ENCODE measurements around the gene GPS1. TPM values are rescaled to one million over a fixed set of nuclear protein-coding genes. Genes with fewer than 3 reads are reported as not detected.

GPS1 gene
- total RNA-seq, 3 donors from 2014 or later, result 68.8 to 95.4 (median 94.4) TPM

DNA sequence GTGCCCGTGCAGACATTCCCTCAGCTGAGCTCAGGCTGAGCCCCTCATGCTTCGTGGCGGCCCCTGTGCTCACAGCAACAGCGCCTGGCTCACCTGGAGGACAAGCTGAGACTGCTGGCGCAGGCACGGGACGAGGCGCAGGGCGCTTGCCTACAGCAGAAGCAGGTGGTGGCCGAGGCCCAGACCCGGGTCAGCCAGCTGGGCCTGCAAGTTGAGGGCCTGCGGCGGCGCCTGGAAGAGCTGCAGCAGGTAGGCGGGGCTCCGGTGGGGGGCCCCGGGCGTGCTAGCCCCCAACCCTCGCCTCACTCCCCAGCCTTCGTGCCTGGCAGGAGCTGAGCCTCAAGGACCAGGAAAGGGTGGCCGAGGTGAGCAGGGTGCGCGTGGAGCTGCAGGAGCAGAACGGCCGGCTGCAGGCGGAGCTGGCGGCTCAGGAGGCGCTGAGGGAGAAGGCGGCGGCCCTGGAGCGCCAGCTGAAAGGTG is 21.7 kb upstream of the GPS1 start:
- H3K27me3 ChIP-seq, result no peaks in the 10 kb centered on the region
- peaks cover 4 to 5% of the 10 kb centered on the region in 2 donors for H3K4me1 ChIP-seq
- H3K27ac ChIP-seq, result no peak overlapping the region
- DNase-seq (ENCODE audit: low spot score in 2 of 2), result no peak
- no peaks in the 10 kb centered on the region for H3K9me3 ChIP-seq
- H3K36me3 ChIP-seq, result no peaks in the 10 kb centered on the region
- peak overlapping the region; percentile 30 to 90 (median 59) for H3K4me3 ChIP-seq
- intact Hi-C loops (cut with DNase I; ENCODE audit: low total_unique reads), result loop anchor here (5.0 to 10.0 kb wide), 2 partner anchors 55 to 122 kb away; no protein-coding TSS in a partner anchor
- TF ChIP-seq POLR2AphosphoS5 (IDR thresholded peaks at IDR 0.05) (no peak), POLR2A (IDR thresholded peaks at IDR 0.05) (no peak)
- TF ChIP-seq, protein P1, sequence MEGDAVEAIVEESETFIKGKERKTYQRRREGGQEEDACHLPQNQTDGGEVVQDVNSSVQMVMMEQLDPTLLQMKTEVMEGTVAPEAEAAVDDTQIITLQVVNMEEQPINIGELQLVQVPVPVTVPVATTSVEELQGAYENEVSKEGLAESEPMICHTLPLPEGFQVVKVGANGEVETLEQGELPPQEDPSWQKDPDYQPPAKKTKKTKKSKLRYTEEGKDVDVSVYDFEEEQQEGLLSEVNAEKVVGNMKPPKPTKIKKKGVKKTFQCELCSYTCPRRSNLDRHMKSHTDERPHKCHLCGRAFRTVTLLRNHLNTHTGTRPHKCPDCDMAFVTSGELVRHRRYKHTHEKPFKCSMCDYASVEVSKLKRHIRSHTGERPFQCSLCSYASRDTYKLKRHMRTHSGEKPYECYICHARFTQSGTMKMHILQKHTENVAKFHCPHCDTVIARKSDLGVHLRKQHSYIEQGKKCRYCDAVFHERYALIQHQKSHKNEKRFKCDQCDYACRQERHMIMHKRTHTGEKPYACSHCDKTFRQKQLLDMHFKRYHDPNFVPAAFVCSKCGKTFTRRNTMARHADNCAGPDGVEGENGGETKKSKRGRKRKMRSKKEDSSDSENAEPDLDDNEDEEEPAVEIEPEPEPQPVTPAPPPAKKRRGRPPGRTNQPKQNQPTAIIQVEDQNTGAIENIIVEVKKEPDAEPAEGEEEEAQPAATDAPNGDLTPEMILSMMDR (IDR thresholded peaks at IDR 0.05), result no peak

DNA sequence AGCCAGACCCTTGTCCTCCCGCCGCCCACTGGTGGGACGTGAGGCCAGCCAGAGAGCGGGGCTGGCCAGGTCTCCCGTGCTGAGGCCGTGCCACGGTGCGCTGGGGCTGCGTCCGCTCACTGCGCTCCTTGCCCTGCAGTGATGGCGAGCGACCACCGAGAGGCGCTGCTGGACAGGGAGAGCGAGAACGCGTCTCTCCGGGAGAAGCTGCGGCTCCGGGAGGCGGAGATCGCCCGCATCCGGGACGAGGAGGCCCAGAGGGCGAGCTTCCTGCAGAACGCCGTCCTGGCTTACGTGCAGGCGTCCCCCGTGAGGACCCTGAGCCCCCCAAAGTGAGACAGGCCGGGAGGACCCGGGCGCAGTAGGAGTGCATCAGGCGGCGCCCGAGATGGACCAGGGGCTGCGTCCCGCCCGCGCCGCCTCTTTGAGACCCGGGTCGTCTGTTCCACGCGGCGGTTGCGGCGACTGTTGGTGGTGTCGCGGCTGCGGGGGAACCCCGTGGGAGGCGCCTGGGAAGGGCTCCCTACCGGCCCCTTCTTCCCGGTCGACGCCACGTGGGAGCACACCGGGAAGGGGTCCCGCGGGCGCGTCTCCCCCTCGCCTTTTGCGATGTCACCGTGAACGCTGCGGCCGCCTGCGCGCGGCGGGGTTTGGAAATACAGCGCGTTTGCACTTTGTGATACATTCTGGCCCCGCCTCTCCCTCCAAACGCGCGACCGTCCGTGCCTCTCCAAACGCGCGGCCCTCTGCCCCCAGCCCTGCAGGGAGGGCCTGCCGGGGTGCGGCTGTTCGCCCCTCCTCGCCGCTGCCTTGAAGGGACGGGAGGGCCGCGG is 21.0 kb upstream of the GPS1 start:
- intact Hi-C loops (cut with DNase I; ENCODE audit: low total_unique reads), result loop anchor here (5.0 to 10.0 kb wide), 2 partner anchors 54 to 122 kb away; no protein-coding TSS in a partner anchor
- Histone ChIP-seq H3K4me3 (peak overlapping the region; percentile 30 to 90 (median 59)), H3K27ac (peak overlapping the region; percentile 61 to 83), H3K27me3 (no peaks in the 10 kb centered on the region), H3K4me1 (peaks cover 4 to 5% of the 10 kb centered on the region in 2 donors), H3K9me3 (no peaks in the 10 kb centered on the region), H3K36me3 (no peaks in the 10 kb centered on the region)
- peak in 2 of 3 donors; percentile 52 to 56 for TF ChIP-seq POLR2AphosphoS5 (IDR thresholded peaks at IDR 0.05)
- TF ChIP-seq, protein P1 (IDR thresholded peaks at IDR 0.05), result peak; percentile 83 to 97 (median 97)
- no peak for TF ChIP-seq POLR2A (IDR thresholded peaks at IDR 0.05)
- peak; percentile 78 to 89 for DNase-seq (ENCODE audit: low spot score in 2 of 2)

DNA sequence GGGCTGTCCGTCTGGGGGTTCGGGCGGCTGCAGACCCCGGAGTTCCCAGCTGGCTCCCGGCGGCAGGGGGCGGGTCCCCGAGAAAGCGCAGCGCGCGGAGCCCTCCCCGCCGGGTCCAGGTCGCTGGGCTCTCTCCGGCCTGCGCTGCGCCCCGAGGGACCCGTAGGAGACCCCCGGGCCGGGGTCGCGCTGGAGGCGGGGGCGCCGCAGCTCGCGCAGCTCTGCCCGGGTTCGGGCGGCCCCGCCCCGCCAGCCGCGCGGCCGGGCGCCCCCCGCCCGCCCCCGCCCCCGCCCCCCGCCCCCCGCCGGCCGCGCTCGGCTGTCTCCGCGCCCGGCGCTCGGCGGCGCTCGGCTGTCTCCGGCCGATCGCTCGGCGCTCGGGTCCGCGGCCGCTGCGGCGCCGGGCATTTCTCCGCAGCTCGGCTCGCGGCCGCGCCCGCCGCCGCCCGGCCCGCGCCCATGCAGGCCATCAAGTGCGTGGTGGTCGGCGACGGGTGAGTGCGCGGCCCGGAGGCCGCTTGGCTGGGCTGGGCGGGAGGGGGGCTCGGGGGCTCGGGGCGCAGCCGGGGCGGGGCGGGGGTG is 20.3 kb upstream of the GPS1 start, which contains the start of gene RAC3:
TSS of gene RAC3 (plus strand) at position 376 of the 582 bp plus-strand sequence. CDS start at position 460, 84 bp downstream.
- H3K9me3 ChIP-seq, result no peaks in the 10 kb centered on the region
- H3K4me1 ChIP-seq, result peaks cover 5 to 7% of the 10 kb centered on the region in 2 donors
- H3K27ac ChIP-seq, result peak within 1 kb of the TSS; percentile 61 to 83
- intact Hi-C loops (cut with DNase I; ENCODE audit: low total_unique reads), result loop anchor here (5.0 to 10.0 kb wide), 2 partner anchors 53 to 121 kb away; no protein-coding TSS in a partner anchor
- H3K36me3 ChIP-seq, result no peaks in the 10 kb centered on the region
- peak within 1 kb of the TSS; percentile 30 to 90 (median 59) for H3K4me3 ChIP-seq
- no peak for TF ChIP-seq POLR2AphosphoS5 (IDR thresholded peaks at IDR 0.05)
- TF ChIP-seq, protein P1 (IDR thresholded peaks at IDR 0.05), result no peak
- no peak for TF ChIP-seq POLR2A (IDR thresholded peaks at IDR 0.05)
- H3K27me3 ChIP-seq, result no peaks in the 10 kb centered on the region
- DNase-seq (ENCODE audit: low spot score in 2 of 2), result no peak

DNA sequence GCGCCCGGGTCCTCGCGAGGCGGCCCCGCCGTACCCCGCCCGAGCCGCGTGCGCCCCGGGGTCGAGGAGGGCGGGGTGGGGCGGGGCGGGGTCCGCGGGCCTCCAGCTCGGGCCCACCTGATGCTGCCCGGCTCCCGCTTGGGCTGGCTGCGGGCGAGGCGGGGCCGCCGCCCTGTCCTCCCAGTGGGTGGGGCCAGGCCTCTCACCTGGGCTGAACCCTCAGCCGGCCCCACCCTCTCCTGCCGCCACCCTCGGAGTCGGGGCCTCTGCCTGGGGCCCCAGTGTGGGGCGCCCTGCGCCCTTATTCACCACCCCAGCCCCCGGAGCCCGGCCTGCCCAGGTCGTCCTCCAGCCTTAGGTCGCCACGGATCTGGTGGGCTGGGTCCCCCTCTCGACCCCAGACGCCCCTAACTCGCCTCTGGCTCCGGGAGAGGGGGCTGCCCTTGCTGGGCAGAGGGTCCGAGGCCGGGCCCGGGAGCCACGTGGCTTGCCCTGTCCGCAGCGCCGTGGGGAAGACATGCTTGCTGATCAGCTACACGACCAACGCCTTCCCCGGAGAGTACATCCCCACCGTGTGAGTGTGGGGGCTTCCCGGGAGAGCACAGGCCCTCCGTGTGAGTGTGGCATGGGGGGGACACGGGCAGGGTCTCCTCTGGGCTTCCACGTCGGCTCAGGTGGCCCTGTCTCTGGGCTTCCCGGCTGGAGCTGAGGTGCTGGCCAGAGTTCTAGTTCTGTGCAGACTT is 19.6 kb upstream of the GPS1 start:
- H3K27me3 ChIP-seq, result no peaks in the 10 kb centered on the region
- peaks cover 11 to 12% of the 10 kb centered on the region in 2 donors for H3K4me1 ChIP-seq
- H3K36me3 ChIP-seq, result no peaks in the 10 kb centered on the region
- H3K27ac ChIP-seq, result peak overlapping the region; percentile 25 to 75
- no peak for DNase-seq (ENCODE audit: low spot score in 2 of 2)
- intact Hi-C loops (cut with DNase I; ENCODE audit: low total_unique reads), result loop anchor here (5.0 to 10.0 kb wide), 2 partner anchors 53 to 120 kb away; no protein-coding TSS in a partner anchor
- TF ChIP-seq, protein P1 (IDR thresholded peaks at IDR 0.05), result no peak
- TF ChIP-seq POLR2A (IDR thresholded peaks at IDR 0.05) (no peak), POLR2AphosphoS5 (IDR thresholded peaks at IDR 0.05) (no peak)
- no peaks in the 10 kb centered on the region for H3K9me3 ChIP-seq
- H3K4me3 ChIP-seq, result peak overlapping the region; percentile 14 to 90 (median 59)
